HCEC 1CT (cell line): ENCODE results near the gene FBXO41.

Source experiments
- DNase-seq: peaks from one replicate; pipeline ENCODE4 v3.0.0-alpha.2; 2017

The FBXO41 gene

GRCh38 chr2:73208258-73208657 lies 76.0 kb downstream of the FBXO41 start:
- no peak for DNase-seq

GRCh38 chr2:73205611-73206010 lies 78.7 kb downstream of the FBXO41 start:
- no peak for DNase-seq
